ENCODE data around the gene NUDT14. TPM values are rescaled to one million over a fixed set of nuclear protein-coding genes. Genes with fewer than 3 reads are reported as not detected.

The NUDT14 gene
- total and polyA plus RNA-seq, 2 of the 8 experiments (the other 6 are each of a cell fraction or from before 2014, with no cell fraction given): 25.5 to 33.3 TPM

GRCh38 chr14:105187116-105187515 is 6.0 kb upstream of the NUDT14 start:
- Histone ChIP-seq H4K91ac (replicated peaks; ENCODE audit: insufficient read length, low read length) (no peak overlapping the region), H3K4me2 (ENCODE audit: insufficient read depth in 1 of 2, low read depth in 2 of 2, low read length in 2 of 2) (no peak overlapping the region), H4K20me1 (replicated peaks in 1 of 2; ENCODE audit: control insufficient read depth in 1 of 2, insufficient read depth in 2 of 2, low read length in 2 of 2) (peaks cover 0 to 3% of the 10 kb centered on the region in 2 experiments), H2BK5ac (ENCODE audit: low read depth, low read length) (no peak overlapping the region), H4K5ac (ENCODE audit: insufficient read length, low read depth, low read length) (no peak overlapping the region), H3K36me3 (ENCODE audit: control insufficient read depth in 2 of 4, insufficient read depth in 4 of 4, low read length in 3 of 4) (no peaks in the 10 kb centered on the region), H4K8ac (ENCODE audit: extremely low read depth, insufficient read depth, low read length) (no peak overlapping the region), H2BK20ac (ENCODE audit: low read length) (no peak overlapping the region), H3K27me3 (replicated peaks in 1 of 4; ENCODE audit: control insufficient read depth in 3 of 4, extremely low read depth in 1 of 4, insufficient read depth in 3 of 4, low read length in 3 of 4) (peaks cover 0 to 5% (median 2%) of the 10 kb centered on the region in 4 experiments; a peak in 3 of 7 replicates), H3K4me3 (ENCODE audit: extremely low read depth in 1 of 4, insufficient read depth in 2 of 4, low read depth in 3 of 4, low read length in 4 of 4) (no peak overlapping the region), H2BK15ac (ENCODE audit: low read length) (no peak overlapping the region), H2AK5ac (ENCODE audit: low read depth, low read length) (no peak overlapping the region), H3K23me2 (ENCODE audit: low read depth, low read length) (peaks cover 5% of the 10 kb centered on the region; the same call in 1 of the 2 replicates), H3K14ac (ENCODE audit: insufficient read length) (no peak overlapping the region), H2BK12ac (ENCODE audit: low read depth, low read length) (no peak overlapping the region), H3K9ac (replicated peaks in 1 of 4; ENCODE audit: extremely low read depth in 1 of 4, low read depth in 3 of 4, low read length in 3 of 4) (no peak overlapping the region), H3K79me1 (ENCODE audit: low read depth, low read length) (no peaks in the 10 kb centered on the region), H3K79me2 (ENCODE audit: control insufficient read depth in 1 of 2, insufficient read depth in 2 of 2, low read length in 2 of 2) (no peaks in the 10 kb centered on the region), H2BK120ac (replicated peaks; ENCODE audit: low read depth, low read length) (no peak overlapping the region), H2AFZ (ENCODE audit: low read length) (no peak overlapping the region), H3K9me3 (ENCODE audit: insufficient read depth in 2 of 2, low read depth in 1 of 2, low read length in 1 of 2) (peaks cover 0 to 7% of the 10 kb centered on the region in 2 experiments; a peak in 2 of 4 replicates), H3K4me1 (replicated peaks in 1 of 4; ENCODE audit: control insufficient read depth in 3 of 4, insufficient read depth in 4 of 4, low read length in 3 of 4) (peaks cover 0 to 10% (median 0%) of the 10 kb centered on the region in 4 experiments; a peak in 1 of 7 replicates), H3K56ac (replicated peaks; ENCODE audit: insufficient read length, low read depth, low read length) (no peak overlapping the region), H3K18ac (ENCODE audit: extremely low read depth, low read length) (no peak overlapping the region), H3K27ac (ENCODE audit: low read depth, low read length) (no peak overlapping the region), H3K23ac (ENCODE audit: insufficient read length) (no peak overlapping the region), H3K4ac (replicated peaks; ENCODE audit: insufficient read length, low read depth, low read length) (no peak overlapping the region)
- no peak for DNase-seq (ENCODE audit: low read depth in 1 of 2, low spot score in 2 of 2)
- no peak for TF ChIP-seq CTCF (IDR thresholded peaks at IDR 0.05; ENCODE audit: control extremely low read depth in 1 of 3, insufficient read depth in 1 of 3, low read depth in 1 of 3, low read length in 3 of 3)
- TF ChIP-seq SRF (IDR thresholded peaks at IDR 0.05; ENCODE audit: low read depth, low read length): no peak
- TF ChIP-seq SP1 (IDR thresholded peaks at IDR 0.05; ENCODE audit: low read depth, low read length): no peak
- TF ChIP-seq RXRA (IDR thresholded peaks at IDR 0.05; ENCODE audit: insufficient read depth, low read depth, low read length): no peak
- no peak for TF ChIP-seq TBP (IDR thresholded peaks at IDR 0.05; ENCODE audit: low read depth, low read length)
- TF ChIP-seq POLR2AphosphoS5 (IDR thresholded peaks at IDR 0.05; ENCODE audit: low read depth, low read length): no peak
- TF ChIP-seq CREB1 (IDR thresholded peaks at IDR 0.05): no peak
- no peak for TF ChIP-seq USF2 (IDR thresholded peaks at IDR 0.05; ENCODE audit: low read length)
- TF ChIP-seq TAF7 (optimal IDR thresholded peaks at IDR 0.05; ENCODE audit: borderline replicate concordance, low read depth, low read length): no peak
- POLR2A ChIA-PET (ENCODE audit: partially characterized antibody): no interaction called here
- CTCF ChIA-PET (ENCODE audit: partially characterized antibody): interaction anchor here (1.2 to 4.0 kb wide), 3 partner anchors 13 to 88 kb away, joined by 3 to 23 read pairs (median 4); no protein-coding TSS in a partner anchor
- no peak for FAIRE-seq
- WGBS, 2 experiments (ENCODE audit: extremely low coverage in 1 of 2, insufficient coverage in 1 of 2, insufficient read length in 1 of 2, insufficient replicate concordance in 2 of 2, low coverage in 1 of 2, low lambda C conversion rate in 2 of 2, missing lambda C conversion rate in 1 of 2): 89% methylated on average over 2 of the region's 4 CpGs; no CpG with 5 or more reads in 1 of the 2 experiments
